ENCODE results near the gene CWH43.
"Not testable (repeated sequence)": the region's sequence is repeated elsewhere in the genome, so short reads cannot be mapped to it uniquely, and the experiment has no call there.

Gene CWH43

DNA sequence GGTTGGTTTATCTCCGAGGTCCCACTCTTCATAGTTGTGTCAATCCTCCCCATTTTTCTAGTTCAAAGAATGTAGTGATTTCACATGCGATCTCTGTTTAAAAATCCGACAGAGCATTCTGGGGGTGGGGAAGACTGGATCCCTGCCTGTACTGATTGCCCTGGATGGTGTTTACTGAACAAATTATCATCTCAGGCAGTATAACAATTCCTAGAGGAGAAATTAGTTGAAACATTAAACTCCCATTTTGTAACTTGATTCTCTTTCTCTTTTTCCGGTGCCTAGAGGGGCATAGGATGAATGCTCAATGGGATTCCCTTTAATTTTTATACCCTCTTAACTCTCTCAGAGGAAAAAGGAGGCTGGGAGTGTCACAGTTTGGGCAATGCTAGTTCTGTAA lies 10.0 kb upstream of the CWH43 start:
- Histone ChIP-seq H3K36me3 (ENCODE audit: control insufficient read depth, insufficient read depth, low read length) (no peaks in the 10 kb centered on the region), H3K9ac (ENCODE audit: low read length) (no peak overlapping the region), H3K9me3 (ENCODE audit: control insufficient read depth, insufficient read depth, low read depth, low read length) (no peaks in the 10 kb centered on the region), H3K4me1 (ENCODE audit: control insufficient read depth, insufficient read depth, low read length) (no peaks in the 10 kb centered on the region), H3K27ac (ENCODE audit: low read depth, low read length) (no peak overlapping the region), H3K27me3 (ENCODE audit: control insufficient read depth, insufficient read depth, low read length) (peaks cover 9% of the 10 kb centered on the region), H3K4me3 (ENCODE audit: low read depth, low read length) (no peak overlapping the region)

DNA sequence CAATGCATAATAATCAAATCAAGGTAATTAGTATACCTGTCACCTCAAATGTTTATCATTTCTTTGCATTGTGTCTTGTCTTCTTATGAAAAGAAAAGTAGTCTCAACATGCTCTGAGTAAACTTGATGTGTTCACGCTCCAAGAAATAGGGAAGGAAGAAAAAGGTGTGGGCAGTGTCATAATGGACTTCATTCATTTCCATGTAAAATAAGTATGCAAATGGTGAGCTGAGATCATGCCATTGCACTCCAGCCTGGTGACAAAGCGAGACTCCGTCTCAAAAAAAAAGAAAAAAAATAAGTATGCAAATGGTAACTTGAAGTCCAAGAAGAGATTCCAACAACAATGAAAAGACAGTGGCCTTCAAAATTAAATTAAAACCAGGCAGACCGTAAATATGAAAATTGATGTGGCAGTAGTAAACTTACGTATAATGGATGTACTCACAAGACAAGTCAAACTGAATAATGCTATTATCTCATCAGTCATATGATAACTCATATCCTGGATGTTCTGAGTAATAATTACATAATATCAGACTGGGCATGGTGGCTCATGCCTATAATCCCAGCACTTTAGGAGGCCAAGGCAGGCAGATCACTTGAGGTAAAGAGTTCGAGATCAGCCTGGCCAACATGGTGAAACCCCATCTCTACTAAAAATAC lies 6.0 kb upstream of the CWH43 start:
- H3K27ac ChIP-seq (ENCODE audit: low read depth, low read length) = no peak overlapping the region
- H3K9ac ChIP-seq (ENCODE audit: low read length) = no peak overlapping the region

DNA sequence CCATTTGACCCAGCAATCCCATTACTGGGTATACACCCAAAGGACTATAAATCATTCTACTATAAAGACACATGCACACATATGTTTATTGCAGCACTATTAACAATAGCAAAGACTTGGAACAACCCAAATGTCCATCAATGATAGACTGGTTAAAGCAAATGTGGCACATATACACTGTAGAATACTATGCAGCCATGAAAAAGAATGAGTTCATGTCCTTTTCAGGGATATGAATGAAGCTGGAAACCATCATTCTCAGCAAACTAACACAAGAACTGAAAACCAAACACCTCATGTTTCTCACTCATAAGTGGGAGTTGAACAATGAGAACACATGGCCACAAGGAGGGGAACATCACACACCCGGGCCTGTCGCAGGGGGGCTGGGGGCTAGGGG lies 2.1 kb upstream of the CWH43 start:
- peaks cover 51% of the 10 kb centered on the region for H3K27me3 ChIP-seq (ENCODE audit: control insufficient read depth, insufficient read depth, low read length)
- not testable (repeated sequence) for H3K36me3 ChIP-seq (ENCODE audit: control insufficient read depth, insufficient read depth, low read length); H3K9ac ChIP-seq (ENCODE audit: low read length); H3K27ac ChIP-seq (ENCODE audit: low read depth, low read length); H3K4me3 ChIP-seq (ENCODE audit: low read depth, low read length); H3K9me3 ChIP-seq (ENCODE audit: control insufficient read depth, insufficient read depth, low read depth, low read length); H3K4me1 ChIP-seq (ENCODE audit: control insufficient read depth, insufficient read depth, low read length)

More for the DNA sequence above, 6.0 kb upstream of the CWH43 start:
- peaks cover 18% of the 10 kb centered on the region for H3K27me3 ChIP-seq (ENCODE audit: control insufficient read depth, insufficient read depth, low read length)
- no peaks in the 10 kb centered on the region for H3K36me3 ChIP-seq (ENCODE audit: control insufficient read depth, insufficient read depth, low read length)
- H3K4me1 ChIP-seq (ENCODE audit: control insufficient read depth, insufficient read depth, low read length) = no peaks in the 10 kb centered on the region
- no peaks in the 10 kb centered on the region for H3K9me3 ChIP-seq (ENCODE audit: control insufficient read depth, insufficient read depth, low read depth, low read length)
- no peak overlapping the region for H3K4me3 ChIP-seq (ENCODE audit: low read depth, low read length)

DNA sequence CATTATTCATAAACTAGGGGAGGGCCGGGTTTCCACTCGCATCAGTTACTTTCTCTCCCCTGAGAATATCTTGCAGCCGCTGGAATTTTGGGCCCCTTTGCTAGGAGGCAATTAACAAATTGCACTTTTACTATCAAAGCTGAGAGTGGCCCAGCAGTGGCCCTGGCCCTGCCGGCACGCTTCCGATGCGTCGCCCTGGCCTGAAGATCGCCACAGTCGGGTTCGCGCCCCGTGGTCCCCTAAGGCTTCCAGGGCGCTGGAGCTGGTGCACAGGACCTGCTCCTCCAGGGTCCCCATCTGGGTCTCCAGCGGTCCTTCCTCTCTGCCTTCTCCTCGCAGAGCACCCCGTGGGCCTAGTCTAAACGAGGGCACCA lies 486 bp upstream of the CWH43 start:
- Histone ChIP-seq H3K27ac (ENCODE audit: low read depth, low read length) (no peak overlapping the region), H3K9me3 (ENCODE audit: control insufficient read depth, insufficient read depth, low read depth, low read length) (no peaks in the 10 kb centered on the region), H3K4me3 (ENCODE audit: low read depth, low read length) (peak overlapping the region; percentile 66), H3K4me1 (ENCODE audit: control insufficient read depth, insufficient read depth, low read length) (no peaks in the 10 kb centered on the region; the same call in 1 of the 2 replicates), H3K36me3 (ENCODE audit: control insufficient read depth, insufficient read depth, low read length) (no peaks in the 10 kb centered on the region), H3K9ac (ENCODE audit: low read length) (peak overlapping the region; percentile 49), H3K27me3 (ENCODE audit: control insufficient read depth, insufficient read depth, low read length) (peaks cover 51% of the 10 kb centered on the region)

DNA sequence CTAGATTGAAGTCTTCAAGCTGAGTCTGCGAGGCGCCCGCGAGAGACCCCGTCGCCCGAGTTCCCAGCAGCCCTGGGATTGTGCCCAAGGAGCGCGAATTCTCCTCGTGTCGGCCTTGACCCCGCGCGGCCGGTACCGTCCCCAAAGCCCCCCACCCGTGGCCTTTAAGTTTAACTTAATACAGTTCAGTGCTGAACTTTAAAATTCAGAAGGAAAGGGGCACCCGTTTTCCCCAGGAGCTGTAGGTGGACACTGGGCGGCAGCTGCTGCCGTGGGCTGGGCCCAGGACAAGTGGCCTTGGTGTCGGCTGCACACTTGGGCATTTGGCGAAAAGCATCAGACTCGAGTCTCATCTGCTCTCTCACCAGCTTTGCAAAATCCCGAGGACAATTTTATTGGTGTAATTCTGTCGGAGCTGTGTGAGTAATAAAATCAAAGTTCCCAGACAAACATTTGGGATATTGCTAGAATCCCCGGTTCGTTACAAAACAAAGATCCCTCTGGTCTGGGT lies 634 bp downstream of the CWH43 start:
- no peak overlapping the region for H3K27ac ChIP-seq (ENCODE audit: low read depth, low read length)
- no peak overlapping the region for H3K9ac ChIP-seq (ENCODE audit: low read length)
- H3K36me3 ChIP-seq (ENCODE audit: control insufficient read depth, insufficient read depth, low read length) = no peaks in the 10 kb centered on the region
- peaks cover 51% of the 10 kb centered on the region for H3K27me3 ChIP-seq (ENCODE audit: control insufficient read depth, insufficient read depth, low read length)
- H3K4me1 ChIP-seq (ENCODE audit: control insufficient read depth, insufficient read depth, low read length) = no peaks in the 10 kb centered on the region; the same call in 1 of the 2 replicates
- peak overlapping the region; percentile 66 for H3K4me3 ChIP-seq (ENCODE audit: low read depth, low read length)
- H3K9me3 ChIP-seq (ENCODE audit: control insufficient read depth, insufficient read depth, low read depth, low read length) = no peaks in the 10 kb centered on the region

DNA sequence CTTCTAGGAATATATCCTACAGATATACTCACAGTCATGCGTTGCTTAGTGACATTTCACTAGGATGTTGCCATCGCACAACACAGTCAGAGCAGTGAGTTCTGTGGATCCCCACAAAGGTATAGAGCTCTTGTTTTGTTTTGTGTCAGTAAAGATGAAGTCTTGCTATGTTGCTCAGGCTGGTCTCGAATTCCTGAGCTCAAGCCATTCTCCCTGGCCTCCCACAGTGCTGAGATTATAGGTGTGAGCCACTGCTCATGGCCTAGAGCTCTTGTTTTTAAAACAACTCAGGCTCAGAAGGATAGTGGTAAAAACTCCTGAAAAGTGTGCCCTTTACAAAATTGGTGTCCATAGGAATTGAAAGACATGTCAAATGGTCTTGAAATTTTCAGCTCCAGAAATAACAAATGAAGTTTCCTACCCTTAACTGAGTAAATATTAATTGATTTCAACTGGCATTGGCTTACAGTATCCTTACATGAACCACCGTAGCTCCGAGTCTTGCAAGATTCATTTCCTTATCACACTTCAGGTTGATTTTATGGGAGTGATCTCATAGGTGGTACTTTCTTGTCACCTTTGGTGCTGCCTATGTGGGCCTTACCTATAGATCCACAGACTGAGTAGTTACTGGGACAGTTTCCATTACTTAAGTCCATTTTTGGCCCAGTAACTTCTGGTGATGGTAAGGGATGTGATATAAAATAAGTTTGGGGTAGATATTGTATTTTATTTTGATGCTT lies 3.6 kb downstream of the CWH43 start:
- Histone ChIP-seq H3K4me3 (ENCODE audit: low read depth, low read length) (no peak overlapping the region), H3K9me3 (ENCODE audit: control insufficient read depth, insufficient read depth, low read depth, low read length) (peaks cover 6% of the 10 kb centered on the region; the same call in 1 of the 2 replicates), H3K36me3 (ENCODE audit: control insufficient read depth, insufficient read depth, low read length) (no peaks in the 10 kb centered on the region), H3K27me3 (ENCODE audit: control insufficient read depth, insufficient read depth, low read length) (peaks cover 43% of the 10 kb centered on the region), H3K4me1 (ENCODE audit: control insufficient read depth, insufficient read depth, low read length) (no peaks in the 10 kb centered on the region; the same call in 1 of the 2 replicates), H3K27ac (ENCODE audit: low read depth, low read length) (no peak overlapping the region), H3K9ac (ENCODE audit: low read length) (no peak overlapping the region)

DNA sequence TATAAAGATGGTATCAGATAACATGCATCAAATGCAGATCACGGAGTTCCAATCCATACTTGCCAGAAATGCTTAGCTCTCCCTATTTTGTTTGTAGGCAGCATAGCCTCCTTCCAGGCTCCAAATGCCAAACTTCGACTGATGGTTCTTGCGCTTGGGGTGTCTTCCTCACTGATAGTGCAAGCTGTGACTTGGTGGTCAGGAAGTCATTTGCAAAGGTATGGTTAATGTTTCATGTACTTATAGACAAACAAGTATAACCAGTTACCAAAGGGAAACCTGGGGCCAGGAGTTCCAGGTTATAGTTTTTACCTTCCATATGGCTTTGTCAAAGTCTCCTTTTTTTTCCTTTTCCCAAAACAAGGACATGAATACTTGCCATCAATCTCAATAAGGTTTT lies 5.3 kb downstream of the CWH43 start:
- H3K36me3 ChIP-seq (ENCODE audit: control insufficient read depth, insufficient read depth, low read length) = no peaks in the 10 kb centered on the region
- H3K27me3 ChIP-seq (ENCODE audit: control insufficient read depth, insufficient read depth, low read length) = peaks cover 37% of the 10 kb centered on the region
- peaks cover 9% of the 10 kb centered on the region; the same call in 1 of the 2 replicates for H3K9me3 ChIP-seq (ENCODE audit: control insufficient read depth, insufficient read depth, low read depth, low read length)
- no peak overlapping the region for H3K27ac ChIP-seq (ENCODE audit: low read depth, low read length)
- no peaks in the 10 kb centered on the region for H3K4me1 ChIP-seq (ENCODE audit: control insufficient read depth, insufficient read depth, low read length)
- H3K4me3 ChIP-seq (ENCODE audit: low read depth, low read length) = no peak overlapping the region
- H3K9ac ChIP-seq (ENCODE audit: low read length) = no peak overlapping the region

DNA sequence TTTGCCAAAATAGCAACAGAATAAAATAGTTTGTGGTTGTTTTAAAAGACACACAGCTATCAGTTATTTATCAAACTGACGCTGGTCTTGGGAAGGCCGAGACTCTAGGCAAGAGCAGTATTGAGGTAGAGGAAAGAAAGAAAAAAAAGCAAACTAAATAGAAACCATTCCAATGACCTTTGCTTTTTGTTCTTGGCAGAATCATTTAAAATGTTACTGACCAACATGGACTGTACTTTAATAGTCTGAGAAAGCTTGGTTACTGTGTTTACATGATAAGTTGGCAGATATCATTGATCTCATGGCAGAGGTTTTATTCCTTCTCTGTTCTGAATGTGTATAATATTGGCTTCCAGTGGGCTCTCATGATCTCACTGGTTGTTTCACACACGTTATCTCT lies 11.9 kb downstream of the CWH43 start:
- Histone ChIP-seq H3K9me3 (ENCODE audit: control insufficient read depth, insufficient read depth, low read depth, low read length) (peaks cover 31% of the 10 kb centered on the region; the same call in 1 of the 2 replicates), H3K9ac (ENCODE audit: low read length) (no peak overlapping the region), H3K36me3 (ENCODE audit: control insufficient read depth, insufficient read depth, low read length) (no peaks in the 10 kb centered on the region), H3K4me3 (ENCODE audit: low read depth, low read length) (no peak overlapping the region), H3K4me1 (ENCODE audit: control insufficient read depth, insufficient read depth, low read length) (no peaks in the 10 kb centered on the region), H3K27me3 (ENCODE audit: control insufficient read depth, insufficient read depth, low read length) (peaks cover 17% of the 10 kb centered on the region; the same call in 1 of the 2 replicates), H3K27ac (ENCODE audit: low read depth, low read length) (no peak overlapping the region)

DNA sequence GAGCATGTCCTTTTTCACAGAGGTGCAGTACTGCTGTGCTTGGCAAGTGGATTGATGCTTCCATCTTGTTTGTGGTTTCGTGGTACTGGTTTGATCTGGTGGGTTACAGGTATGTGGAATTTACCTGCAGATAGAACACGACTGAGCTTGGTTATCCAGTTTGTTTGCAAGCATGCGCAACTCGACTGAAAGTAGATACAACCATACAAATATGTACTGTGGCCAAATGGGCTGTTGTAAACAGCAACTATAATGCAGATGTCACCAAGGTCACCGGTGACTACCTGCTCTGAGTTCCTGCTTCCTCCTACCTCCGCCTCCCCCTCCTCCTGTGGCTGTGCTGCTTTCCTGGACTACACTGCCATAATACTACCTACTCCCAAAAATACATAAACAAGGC lies 12.4 kb downstream of the CWH43 start:
- Histone ChIP-seq H3K9ac (ENCODE audit: low read length) (no peak overlapping the region), H3K27me3 (ENCODE audit: control insufficient read depth, insufficient read depth, low read length) (peaks cover 21% of the 10 kb centered on the region; the same call in 1 of the 2 replicates), H3K4me1 (ENCODE audit: control insufficient read depth, insufficient read depth, low read length) (no peaks in the 10 kb centered on the region), H3K4me3 (ENCODE audit: low read depth, low read length) (no peak overlapping the region), H3K9me3 (ENCODE audit: control insufficient read depth, insufficient read depth, low read depth, low read length) (peaks cover 34% of the 10 kb centered on the region; the same call in 1 of the 2 replicates), H3K36me3 (ENCODE audit: control insufficient read depth, insufficient read depth, low read length) (no peaks in the 10 kb centered on the region), H3K27ac (ENCODE audit: low read depth, low read length) (no peak overlapping the region)

DNA sequence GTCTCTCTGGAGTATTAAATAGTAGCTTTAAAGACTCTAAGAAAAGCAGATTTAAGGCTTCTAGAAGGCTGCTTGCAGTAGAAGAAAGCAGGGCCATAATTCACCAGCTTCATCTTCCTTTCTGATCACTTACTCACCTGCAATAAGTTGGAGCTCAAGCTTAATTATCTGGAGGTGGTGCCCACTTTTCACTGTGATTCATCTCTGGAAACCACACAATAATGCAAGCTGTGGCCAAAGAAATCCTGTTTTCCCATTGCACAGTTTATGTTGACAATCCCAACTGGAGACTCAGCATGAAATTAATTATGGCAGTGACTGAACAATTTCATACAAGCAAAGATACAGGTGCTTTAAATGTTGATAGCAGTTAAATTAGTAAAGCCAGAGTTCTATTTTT lies 14.7 kb downstream of the CWH43 start:
- H3K4me1 ChIP-seq (ENCODE audit: control insufficient read depth, insufficient read depth, low read length) = no peaks in the 10 kb centered on the region
- H3K9me3 ChIP-seq (ENCODE audit: control insufficient read depth, insufficient read depth, low read depth, low read length) = peaks cover 36% of the 10 kb centered on the region; the same call in 1 of the 2 replicates
- no peak overlapping the region for H3K4me3 ChIP-seq (ENCODE audit: low read depth, low read length)
- H3K9ac ChIP-seq (ENCODE audit: low read length) = no peak overlapping the region
- no peak overlapping the region for H3K27ac ChIP-seq (ENCODE audit: low read depth, low read length)
- peaks cover 13% of the 10 kb centered on the region; the same call in 1 of the 2 replicates for H3K27me3 ChIP-seq (ENCODE audit: control insufficient read depth, insufficient read depth, low read length)
- H3K36me3 ChIP-seq (ENCODE audit: control insufficient read depth, insufficient read depth, low read length) = no peaks in the 10 kb centered on the region

DNA sequence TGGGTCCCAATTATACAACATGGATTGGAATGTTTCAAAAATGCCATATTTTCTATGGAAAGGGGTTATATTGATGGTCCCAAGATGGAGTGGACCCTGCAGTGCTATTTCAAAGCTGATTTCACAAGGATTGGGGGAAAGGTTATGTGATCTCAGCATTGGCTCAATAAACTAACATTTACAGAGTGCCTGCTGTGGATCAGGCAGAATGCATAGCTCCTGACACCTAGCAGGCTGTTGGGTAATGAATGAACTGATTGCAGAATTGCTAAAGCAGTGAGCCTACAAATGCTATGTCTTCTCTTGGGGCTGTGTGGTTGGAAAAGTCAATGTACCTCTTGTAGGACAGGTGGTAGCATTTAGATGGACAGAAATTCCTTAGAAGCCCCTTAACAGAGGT lies 16.9 kb downstream of the CWH43 start:
- no peak overlapping the region for H3K4me3 ChIP-seq (ENCODE audit: low read depth, low read length)
- no peaks in the 10 kb centered on the region for H3K4me1 ChIP-seq (ENCODE audit: control insufficient read depth, insufficient read depth, low read length)
- peaks cover 41% of the 10 kb centered on the region; the same call in 1 of the 2 replicates for H3K9me3 ChIP-seq (ENCODE audit: control insufficient read depth, insufficient read depth, low read depth, low read length)
- H3K36me3 ChIP-seq (ENCODE audit: control insufficient read depth, insufficient read depth, low read length) = no peaks in the 10 kb centered on the region
- no peak overlapping the region for H3K9ac ChIP-seq (ENCODE audit: low read length)
- H3K27ac ChIP-seq (ENCODE audit: low read depth, low read length) = no peak overlapping the region
- peaks cover 13% of the 10 kb centered on the region; the same call in 1 of the 2 replicates for H3K27me3 ChIP-seq (ENCODE audit: control insufficient read depth, insufficient read depth, low read length)
